NCI-H2196 (cell line): ENCODE results near the gene CDH4.

Experiments used
- DNase-seq: peaks from one replicate; lab custom pipeline; 2025; ENCODE audit not compliant: unreplicated experiment; lab: John Stamatoyannopoulos, UW

Gene CDH4

DNA sequence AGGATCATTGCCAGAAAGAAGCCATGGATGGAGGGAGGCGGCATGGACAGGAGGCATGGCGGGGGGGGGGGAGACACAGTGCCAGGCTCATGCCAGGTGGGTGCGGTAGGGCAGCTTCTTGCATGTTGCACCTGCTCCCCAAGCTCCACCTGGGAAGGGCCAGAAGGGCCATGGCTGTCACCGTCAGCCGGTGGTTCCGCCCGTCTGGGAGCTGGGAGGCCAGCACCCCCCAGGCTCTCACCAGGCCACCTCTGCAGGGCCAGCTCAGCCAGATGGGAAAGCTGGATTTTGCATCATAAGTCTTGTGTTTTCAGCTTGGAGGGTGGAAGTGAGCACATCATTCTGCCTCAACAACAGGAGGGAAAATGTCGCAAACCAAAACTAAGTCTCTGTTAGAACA is 409.0 kb downstream of the CDH4 start:
- DNase-seq = no peak

DNA sequence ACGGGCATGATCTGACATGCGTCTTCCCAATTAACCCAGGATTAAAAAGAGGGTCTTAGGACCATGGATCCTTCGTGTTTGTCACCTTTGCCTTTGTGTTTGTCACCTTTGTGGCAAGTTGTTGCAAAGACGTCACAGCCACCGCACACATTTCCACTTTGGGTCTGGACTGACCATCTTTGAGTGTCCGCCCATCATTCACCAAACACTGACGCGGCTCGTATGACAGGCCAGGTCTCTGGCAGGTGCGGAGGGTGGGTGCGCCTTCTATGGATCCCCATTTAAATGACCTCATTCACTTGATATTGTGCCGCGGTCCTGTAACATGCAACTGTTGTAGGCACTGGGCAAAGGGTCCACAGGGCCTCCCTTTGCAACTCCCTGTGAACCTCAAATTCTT is 409.5 kb downstream of the CDH4 start:
- DNase-seq = no peak

DNA sequence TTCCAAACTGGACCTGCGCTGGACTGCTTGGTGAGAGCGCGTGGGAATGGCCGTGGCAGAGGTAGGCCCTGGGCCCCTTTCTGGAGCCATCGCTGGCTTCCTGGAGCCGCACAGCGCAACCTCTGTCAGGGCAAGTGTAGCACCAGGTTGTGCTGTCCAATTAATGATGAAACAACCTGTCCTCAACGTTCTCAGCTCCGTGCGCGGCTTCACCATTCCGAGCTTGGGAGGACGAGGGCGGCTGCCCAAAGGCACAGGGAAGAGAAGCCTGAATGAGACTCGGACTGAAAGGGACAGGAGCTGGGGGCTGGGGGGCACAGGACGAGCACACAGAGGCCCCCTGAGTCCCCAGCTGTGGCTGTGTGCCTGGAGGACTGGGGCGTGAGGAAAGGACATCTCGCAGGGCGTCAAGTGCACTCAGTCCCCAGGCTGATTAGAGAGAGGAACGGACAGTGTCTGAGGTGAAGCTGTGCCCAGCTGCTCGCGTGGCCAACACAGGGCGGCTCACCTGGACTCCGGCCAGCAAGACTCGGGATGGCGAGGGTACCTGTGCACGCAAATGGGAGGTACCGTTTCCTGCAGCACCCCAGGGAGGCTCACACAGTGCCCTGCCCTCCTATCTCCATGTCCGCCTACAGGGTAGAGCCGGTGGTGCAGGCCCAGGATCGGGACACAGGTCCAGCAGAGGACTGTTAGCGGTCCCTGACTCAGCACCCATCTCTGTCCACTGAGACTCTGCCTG is 410.3 kb downstream of the CDH4 start:
- DNase-seq = no peak

DNA sequence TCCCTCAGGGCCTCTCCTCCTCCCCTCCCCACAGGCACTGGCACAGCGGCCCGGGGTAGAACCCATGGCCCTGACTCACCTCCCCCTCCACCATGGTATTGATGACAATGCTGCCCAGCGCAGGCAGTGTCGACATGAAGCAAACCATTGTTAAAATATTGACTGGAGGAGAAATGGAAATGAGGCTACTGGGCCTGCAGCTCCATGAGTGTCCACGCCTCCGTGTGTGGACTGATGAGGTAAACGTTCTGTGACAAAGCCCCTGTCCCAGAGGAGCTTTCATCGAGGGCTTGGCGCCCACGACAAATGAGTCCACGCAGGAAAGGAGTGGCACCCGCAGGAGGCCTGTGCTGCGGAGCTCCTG is 410.9 kb downstream of the CDH4 start:
- DNase-seq = no peak

DNA sequence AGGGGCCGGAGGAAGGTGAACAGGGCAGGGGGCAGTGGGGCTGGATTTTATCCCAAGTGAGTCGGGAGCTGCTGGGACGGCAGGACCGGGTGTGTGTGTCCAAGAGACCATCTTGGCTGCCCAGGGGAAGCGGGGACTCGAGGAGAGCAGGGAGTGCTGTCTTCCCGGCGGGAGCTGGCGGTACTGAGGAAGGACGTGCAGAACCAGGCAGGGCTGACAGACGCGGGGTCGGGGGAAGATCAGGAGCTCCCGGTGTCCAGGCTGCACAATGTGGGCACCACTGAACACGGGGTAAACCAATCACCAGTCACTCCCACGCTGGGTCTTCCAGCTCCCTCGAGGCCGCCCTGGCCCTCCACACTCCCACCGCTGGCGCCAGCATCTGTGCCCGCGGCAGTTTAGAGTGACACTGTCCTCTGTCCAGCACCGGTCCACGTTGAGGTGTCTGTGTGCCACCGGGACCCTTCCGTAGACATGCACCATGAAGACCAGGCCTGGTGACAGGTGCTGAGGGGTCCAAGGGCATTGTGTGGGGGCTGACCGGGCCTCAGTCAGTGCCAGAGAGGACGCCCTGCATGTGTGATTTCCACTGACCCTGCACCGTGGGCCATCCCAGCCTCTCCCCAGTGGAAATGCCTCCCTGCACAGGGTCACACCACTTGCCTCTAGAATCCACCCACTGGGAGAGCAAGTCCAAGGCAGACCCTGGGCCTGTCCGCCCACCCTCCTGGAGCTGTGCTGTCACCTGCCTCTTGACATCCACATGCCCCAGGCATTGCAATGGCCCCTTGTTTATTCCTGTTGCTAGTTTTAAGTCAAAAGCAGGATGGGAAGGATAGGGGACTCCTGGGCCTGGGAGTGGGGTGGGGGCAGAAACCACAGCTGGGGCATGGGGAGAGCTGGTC is 411.7 kb downstream of the CDH4 start:
- no peak for DNase-seq

DNA sequence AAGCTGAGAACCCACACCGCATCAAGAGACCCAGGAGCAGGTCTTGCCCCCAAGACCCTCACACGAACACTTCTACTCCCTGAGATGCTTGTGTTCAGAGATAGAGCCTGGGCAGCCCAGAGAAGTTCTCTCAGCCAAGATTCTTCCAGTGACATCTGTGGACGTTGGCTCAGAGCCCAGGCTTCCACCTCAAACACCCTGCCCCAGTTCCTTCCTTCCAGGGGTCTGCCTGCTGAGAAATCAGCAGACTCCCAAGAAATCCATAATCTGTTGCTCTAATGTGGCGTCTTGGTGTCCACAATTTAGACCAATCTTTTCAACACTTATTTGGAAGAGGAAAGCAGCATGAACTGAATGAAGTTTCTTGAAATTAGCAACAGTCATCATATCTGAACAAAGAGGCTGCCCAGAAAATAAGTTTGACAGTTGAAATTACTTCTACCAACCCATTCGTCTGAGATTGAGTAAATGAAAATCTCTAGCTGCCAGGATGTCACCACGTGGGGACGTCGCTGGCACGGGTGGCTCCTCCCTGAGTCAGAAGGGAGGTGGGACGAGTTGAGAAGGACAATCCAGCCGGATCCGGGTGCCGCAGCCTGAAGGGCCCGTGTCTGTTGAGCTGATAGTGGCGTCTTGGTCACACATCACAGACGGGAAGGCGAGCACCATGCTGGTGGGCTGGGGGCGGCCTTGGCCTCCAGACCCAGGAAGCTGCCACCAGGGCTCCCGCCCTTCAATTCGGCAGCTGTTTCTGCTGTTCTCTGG is 412.7 kb downstream of the CDH4 start:
- no peak for DNase-seq

DNA sequence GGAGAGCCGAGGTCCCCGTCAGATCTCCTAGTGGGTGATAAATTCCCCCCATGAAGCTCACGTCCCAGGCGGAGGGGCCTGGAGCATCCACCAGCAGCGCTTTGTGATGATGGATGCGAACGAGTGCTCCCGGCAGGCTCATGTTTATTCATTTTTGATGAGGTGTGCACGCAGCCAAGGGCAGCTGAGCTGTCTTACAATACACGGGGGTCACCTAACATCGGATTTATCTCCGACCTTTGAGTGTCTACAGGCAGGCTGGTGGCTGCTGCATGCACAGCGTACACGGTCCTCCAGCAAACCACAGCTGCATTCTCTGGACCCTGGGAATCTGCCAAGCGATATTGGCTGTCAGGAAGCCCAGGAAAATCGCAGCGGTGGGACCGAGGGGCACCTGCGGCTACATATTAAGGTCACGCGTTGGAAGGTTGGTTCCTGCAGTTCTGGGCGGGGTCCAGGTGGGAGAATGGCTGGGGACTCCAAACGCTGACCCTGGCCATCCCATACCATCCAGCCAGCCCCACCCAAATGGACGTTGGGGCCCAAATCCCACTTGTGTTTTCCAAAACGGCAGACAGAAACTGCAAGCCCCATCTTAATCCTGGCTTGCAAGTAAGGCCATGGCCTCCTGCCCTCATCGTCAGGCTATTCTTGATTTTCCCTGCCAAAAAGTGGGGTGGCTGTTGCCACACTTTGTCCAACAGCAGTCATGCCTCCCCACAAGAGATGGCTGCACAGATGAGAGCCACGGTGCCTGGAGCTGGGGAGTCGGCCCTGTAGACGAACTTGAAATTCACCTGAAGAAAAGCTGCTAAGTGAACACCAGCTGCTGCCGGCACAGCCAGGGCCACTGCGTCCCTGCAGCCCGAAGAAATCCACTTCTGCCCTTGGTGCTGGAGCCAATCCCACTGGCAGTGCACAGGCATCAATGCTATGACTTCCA is 413.7 kb downstream of the CDH4 start:
- DNase-seq = no peak

DNA sequence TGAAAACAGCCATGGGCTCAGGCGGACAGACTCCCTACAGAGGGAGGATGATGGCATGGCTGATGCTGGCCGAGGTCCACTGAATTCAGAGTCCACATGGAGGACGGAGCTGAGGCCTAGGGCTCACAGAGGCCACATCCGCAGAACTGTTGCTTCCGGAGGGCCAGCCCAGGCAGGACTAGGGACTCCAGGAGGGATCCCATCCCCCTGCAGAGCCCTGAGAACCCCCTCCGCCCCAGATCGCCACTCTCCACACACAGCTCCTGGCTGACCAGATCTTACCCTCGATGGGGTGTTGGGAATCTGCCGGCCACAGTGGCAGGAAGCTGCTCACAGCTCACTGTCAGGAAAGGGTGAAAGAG is 414.4 kb downstream of the CDH4 start:
- DNase-seq = no peak

DNA sequence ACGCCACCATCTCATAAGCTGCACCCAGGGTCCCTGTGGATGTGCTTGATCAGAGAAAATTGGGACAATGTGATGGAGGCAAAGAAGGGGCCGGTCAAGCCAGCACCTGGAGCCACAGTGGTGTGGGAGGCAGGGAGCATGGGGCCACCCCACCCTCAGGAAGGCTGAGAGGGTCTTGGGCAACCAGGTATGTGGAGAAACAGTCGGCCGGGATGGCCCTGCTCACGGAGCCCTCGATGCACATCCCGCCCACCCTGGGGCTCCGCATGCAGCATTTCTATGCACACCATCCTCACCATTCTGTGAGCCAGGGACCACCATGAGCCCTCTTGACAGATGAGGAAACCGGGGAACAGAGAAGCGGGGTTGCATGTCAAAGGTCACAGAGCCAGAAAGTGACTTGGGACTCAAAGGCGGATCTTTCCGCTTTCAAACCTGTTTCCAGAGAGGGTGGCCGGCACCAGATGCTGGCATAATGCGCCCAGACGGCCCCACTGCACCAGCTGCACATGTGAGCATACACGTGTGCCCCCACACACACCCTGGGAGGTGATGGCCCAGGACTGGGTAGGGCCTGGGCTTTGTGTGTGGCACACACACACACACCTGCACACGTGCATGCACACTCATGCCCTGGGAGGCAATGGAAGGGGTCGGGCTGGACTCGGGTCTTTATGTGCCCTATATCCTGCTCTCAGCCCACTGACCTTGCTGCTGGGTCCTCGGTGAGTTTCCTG is 415.2 kb downstream of the CDH4 start:
- DNase-seq = no peak

DNA sequence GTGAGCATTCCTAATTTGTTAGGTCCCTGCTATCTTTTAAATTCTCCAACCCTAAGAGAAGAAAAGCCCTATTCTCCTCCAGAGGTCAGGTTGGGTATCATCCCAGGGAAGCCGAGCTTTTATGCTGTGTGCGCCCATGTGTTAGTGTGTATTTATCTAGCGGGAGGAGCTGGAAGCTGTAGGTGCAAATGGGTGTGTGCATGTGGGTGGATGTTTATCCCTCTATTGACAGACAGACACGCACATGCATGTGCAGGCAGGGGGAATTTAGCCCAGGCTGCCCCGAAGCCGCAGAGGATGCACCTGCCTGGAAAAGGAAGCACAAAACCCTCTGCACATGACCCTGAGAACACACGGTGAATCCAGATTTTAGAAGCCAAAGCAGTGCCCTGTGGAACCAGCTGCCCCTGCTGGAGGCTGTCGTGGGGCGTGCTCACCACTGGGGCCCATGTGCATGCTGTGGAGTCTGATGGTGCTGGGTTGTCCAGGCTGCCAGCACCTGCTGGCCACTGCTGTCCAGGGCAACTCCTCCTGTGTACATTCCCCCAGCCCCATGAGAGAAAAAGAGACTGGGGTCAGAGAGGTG is 416.1 kb downstream of the CDH4 start:
- DNase-seq = peak; percentile 30

DNA sequence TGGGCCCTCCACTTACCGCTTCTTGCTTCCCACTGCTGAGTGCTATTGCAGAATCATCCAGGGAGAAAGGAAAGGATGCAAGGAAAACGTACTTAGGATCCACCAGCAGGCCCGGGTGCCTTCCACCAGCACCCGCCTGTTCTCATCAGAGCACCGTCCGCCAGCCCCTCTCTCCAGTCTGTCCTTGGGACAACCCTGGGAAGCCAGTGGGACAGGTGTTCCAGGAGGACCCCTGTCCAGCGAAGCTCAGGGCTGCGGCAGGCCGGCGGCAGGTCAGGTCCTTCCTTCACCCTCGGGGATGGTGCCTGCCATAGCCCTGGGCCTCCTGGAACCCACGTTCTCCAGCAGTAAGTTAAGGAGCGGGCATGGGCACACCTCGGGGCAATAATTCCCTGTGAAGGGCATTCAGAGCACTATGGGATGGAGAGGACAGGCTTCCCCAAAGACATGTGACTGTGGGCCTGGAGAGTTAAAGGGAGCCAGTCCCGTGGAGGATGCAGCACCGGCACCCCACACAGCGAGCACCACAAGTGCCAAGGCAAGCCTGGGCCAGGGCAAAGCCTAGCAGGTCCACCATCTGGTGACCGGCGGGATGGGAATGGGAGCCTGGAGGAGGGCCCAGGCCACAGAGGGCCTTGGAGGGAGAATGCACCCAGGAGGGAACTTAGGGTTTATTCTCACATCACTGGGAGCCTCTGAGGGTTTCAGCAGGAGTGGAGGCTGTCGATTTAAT is 416.9 kb downstream of the CDH4 start:
- no peak for DNase-seq

DNA sequence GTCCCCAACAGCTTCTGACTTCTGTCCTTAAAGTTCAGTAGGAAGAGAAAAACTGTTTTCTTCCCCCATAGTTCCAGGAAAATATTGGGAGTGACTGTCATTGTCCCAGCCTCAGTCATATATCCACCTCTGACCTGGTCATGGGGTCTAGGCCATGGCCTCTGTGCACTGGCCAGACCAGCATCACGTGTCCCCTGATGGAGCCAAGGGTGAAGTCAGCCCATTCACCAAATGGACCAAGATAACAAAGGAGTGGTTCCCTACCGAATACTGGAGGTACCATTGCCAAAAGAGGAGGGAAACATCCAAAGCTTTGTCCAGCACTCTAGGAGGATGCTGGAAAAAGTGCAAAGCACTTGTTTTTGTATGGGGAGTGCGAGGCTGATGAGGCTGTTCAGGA is 418.2 kb downstream of the CDH4 start:
- DNase-seq = no peak

DNA sequence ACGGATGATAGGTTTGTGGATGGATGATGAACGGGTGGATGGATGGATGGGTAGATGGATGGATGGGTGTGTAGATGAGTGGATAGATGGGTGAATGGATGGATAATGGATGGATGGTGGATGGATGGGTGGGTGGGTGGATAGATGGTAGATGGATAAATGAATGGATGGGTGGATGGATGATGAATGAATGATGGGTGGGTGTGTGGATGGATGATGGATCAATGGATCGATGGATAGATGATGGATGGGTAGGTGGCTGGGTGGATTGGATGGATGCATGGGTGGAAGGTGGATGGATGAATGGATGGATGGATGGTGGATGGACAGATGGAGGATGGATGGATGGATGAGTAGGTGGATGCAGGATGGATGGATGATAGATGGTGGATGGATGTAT is 419.5 kb downstream of the CDH4 start:
- DNase-seq = no peak

DNA sequence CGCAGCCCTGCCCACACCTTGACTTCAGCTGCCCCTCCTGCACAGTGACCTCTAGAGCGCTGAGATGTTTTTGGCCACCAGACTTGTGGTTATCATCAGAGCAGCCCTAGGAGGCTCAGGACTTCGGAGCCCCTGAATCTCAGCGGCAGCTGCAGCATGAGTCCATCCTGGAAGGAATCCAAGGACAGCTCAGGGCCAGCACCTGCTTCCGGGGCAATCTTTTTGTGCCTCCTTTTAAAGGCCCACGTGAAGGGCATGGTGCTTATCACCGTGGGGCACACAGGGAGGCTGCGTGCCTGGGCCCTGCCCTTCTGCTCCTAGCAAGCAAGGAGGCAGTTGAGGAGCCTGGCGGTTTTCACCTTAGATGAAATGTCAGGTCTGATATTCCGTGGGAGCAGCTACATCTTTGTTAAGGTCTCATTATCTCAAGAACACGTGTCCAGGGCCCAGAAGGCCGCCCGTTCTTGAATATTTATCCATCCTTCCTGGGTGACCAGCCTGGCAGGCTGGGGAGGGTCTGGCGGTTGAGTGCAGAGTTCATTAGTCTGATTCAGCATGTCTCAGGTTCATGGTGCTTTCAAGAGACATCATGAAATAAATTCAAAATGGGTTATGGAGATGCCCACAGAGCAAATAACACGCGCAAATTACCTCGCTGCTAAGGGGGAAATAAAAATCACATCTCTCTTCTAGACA is 421.2 kb downstream of the CDH4 start:
- DNase-seq = peak; percentile 71

DNA sequence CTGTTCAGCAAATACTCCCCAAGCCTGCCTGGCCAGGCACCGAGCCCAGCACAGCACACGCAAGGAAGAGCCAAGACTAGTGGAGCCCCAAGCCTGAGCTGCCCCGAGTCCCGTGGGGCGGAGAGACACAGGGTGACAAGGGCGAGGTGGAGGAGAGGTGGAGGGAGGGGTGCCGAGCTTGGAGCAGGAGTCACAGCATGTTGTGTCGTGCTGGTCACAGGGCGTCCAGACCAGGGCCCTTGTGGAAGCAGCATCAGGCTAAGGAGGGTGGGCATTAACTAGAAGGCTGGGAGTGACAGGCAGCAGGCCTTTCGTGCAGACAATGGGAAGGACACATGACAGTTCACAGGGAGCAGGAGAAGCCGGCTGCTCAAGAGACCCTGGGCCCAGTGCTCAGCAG is 422.1 kb downstream of the CDH4 start:
- no peak for DNase-seq

DNA sequence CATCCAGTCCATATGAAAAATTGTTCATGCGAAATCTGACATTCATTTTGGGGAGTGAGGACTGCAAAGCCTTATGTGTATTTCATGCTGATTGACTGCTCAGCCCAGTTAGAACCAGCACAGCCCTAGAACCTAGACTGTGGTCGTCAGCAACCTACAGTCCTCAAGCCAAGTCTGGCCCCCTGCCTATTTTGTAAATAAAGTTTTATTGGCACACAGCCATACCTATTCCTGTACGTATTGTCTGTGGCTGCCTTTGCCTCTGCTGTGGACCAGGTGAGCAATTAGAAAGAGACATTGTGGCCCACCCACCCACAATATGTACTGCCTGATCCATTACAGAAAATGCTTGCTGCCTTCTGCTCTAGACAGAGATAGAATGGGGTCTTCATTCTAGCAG is 422.6 kb downstream of the CDH4 start:
- DNase-seq = no peak

DNA sequence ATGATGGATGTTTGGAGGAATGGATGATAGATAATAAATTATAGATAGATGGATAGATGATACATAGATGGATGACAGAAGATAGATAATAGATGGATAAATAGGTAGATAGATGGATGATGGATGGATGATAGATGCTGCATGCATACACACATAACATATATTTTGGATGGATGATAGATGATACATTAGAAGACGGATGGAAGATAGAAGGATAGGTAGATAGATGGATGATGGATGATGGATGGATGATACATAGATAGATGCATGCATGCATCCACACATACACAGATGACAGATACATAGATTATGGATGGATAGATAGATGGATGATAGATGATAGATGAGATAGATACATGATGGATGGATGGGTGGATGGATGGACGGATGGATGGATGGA is 425.9 kb downstream of the CDH4 start:
- no peak for DNase-seq

DNA sequence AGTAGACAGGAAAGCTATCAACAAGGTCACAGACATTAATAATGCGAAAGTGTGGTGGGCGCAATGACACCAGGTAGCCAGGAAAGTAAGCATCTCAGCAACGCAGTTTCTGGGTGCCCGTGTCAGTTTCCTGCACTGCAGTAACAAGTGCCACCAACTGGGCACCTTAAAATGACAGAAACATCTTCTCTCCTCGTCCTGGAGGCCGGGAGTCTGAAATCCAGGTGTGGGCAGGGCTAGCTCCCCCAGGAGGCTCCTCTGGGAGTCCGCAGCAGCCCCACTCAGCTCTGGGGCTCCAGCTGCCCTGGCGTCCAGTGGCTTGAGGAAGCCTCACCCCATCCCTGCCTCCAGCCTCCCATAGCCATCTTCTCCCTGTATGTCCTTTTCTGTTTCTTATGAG is 426.4 kb downstream of the CDH4 start:
- no peak for DNase-seq
